H1 (cell line): ENCODE measurements around the gene TMEM135. TPM values are rescaled to one million over a fixed set of nuclear protein-coding genes. Genes with fewer than 3 reads are reported as not detected.

Source experiments
- CTCF ChIA-PET: fragments of 300-600 bp; sonication (Branson Sonifier 250); formaldehyde crosslinking; loops from one replicate; lab custom pipeline; 2021; ENCODE audit not compliant: partially characterized antibody; lab: Charles Lee
- POLR2A ChIA-PET: fragments of 300-600 bp; sonication (Branson Sonifier 250); formaldehyde crosslinking; loops from one replicate; lab custom pipeline; 2021; ENCODE audit warnings: inconsistent platforms; ENCODE audit not compliant: partially characterized antibody; lab: Charles Lee
- DNase-seq, 2 experiments: peaks; one replicate each; pipeline versions ENCODE4 v3.0.0 to v3.0.0-alpha.2; 2010 to 2022; ENCODE audit warnings: low spot score in 2 of 2, low read depth in 1 of 2, mixed read lengths in 1 of 2
- FAIRE-seq: peaks from 2 replicates; lab custom pipeline; 2011; peaks lifted over from hg19 to GRCh38; lab: Jason Lieb, UNC
- H2AFZ ChIP-seq: 2 replicates; pipeline ENCODE4 v1.8.1; 2012; ENCODE audit warnings: low read length, inconsistent platforms
- H2AK5ac ChIP-seq: 2 replicates; pipeline ENCODE4 v1.6.1; 2013; ENCODE audit warnings: low read depth, low read length
- H2BK120ac ChIP-seq: replicated peaks from 2 replicates; pipeline ENCODE3; 2013; ENCODE audit warnings: low read depth, low read length, inconsistent platforms
- H2BK12ac ChIP-seq: 2 replicates; pipeline ENCODE4 v1.6.1; 2013; ENCODE audit warnings: low read depth, low read length
- H2BK15ac ChIP-seq: 2 replicates; pipeline ENCODE4 v1.6.1; 2013; ENCODE audit warnings: low read length
- H2BK20ac ChIP-seq: 2 replicates; pipeline ENCODE4 v1.6.1; 2013; ENCODE audit warnings: low read length
- H2BK5ac ChIP-seq: 2 replicates; pipeline ENCODE4 v1.6.1; 2013; ENCODE audit warnings: low read depth, low read length
- H3K14ac ChIP-seq: 2 replicates; pipeline ENCODE4 v1.6.1; 2013; ENCODE audit warnings: inconsistent platforms; ENCODE audit not compliant: insufficient read length
- H3K18ac ChIP-seq: 2 replicates; pipeline ENCODE4 v1.6.1; 2013; ENCODE audit warnings: low read length; ENCODE audit errors: extremely low read depth
- H3K23ac ChIP-seq: 2 replicates; pipeline ENCODE4 v1.6.1; 2013; ENCODE audit warnings: inconsistent platforms; ENCODE audit not compliant: insufficient read length
- H3K23me2 ChIP-seq: 2 replicates; pipeline ENCODE4 v1.6.1; 2013; ENCODE audit warnings: low read depth, low read length
- H3K27ac ChIP-seq: 2 replicates; pipeline ENCODE4 v1.6.1; 2011; ENCODE audit warnings: low read depth, low read length, inconsistent platforms
- H3K27me3 ChIP-seq, 4 experiments: replicated peaks in 1 of 4; 1 replicate in 1 of 4; 2 replicates in 3 of 4; pipeline versions ENCODE4 v1.6.1 to v1.8.1; 2011 to 2013; ENCODE audit warnings: low read length in 3 of 4, mild to moderate bottlenecking in 3 of 4, inconsistent platforms in 2 of 4, mixed read lengths in 2 of 4, moderate library complexity in 1 of 4; ENCODE audit not compliant: control insufficient read depth in 3 of 4, insufficient read depth in 3 of 4; ENCODE audit errors: extremely low read depth in 1 of 4
- H3K36me3 ChIP-seq, 4 experiments: 2 replicates each; pipeline versions ENCODE4 v1.6.1 to v1.8.1; 2011 to 2013; ENCODE audit warnings: mild to moderate bottlenecking in 4 of 4, low read length in 3 of 4, moderate library complexity in 2 of 4, control low read depth in 1 of 4, inconsistent platforms in 1 of 4; ENCODE audit not compliant: insufficient read depth in 4 of 4, control insufficient read depth in 2 of 4
- H3K4ac ChIP-seq: replicated peaks from 2 replicates; pipeline ENCODE3; 2013; ENCODE audit warnings: low read length, low read depth, mixed read lengths, inconsistent platforms; ENCODE audit not compliant: insufficient read length
- H3K4me1 ChIP-seq, 4 experiments: replicated peaks in 1 of 4; 1 replicate in 1 of 4; 2 replicates in 3 of 4; pipeline versions ENCODE4 v1.6.1 to v1.8.1; 2011 to 2013; ENCODE audit warnings: low read length in 3 of 4, inconsistent platforms in 2 of 4, mixed read lengths in 1 of 4; ENCODE audit not compliant: insufficient read depth in 4 of 4, control insufficient read depth in 3 of 4
- H3K4me2 ChIP-seq, 2 experiments: 2 replicates each; pipeline versions ENCODE4 v1.6.1 to v1.8.1; 2011 to 2013; ENCODE audit warnings: low read depth in 2 of 2, low read length in 2 of 2, control low read depth in 1 of 2, inconsistent platforms in 1 of 2, mild to moderate bottlenecking in 1 of 2; ENCODE audit not compliant: insufficient read depth in 1 of 2
- H3K4me3 ChIP-seq, 4 experiments: fragments of 200-600, 300-600 bp in 1 of 4; sonication (generic), shearing (Covaris generic), sonication (Bioruptor Twin) in 1 of 4; 2 replicates each; pipeline versions ENCODE4 v1.5.1 to v1.8.1; 2011 to 2016; ENCODE audit warnings: low read length in 4 of 4, low read depth in 3 of 4, control low read depth in 2 of 4, inconsistent platforms in 2 of 4, mild to moderate bottlenecking in 2 of 4, mixed read lengths in 1 of 4, moderate library complexity in 1 of 4; ENCODE audit not compliant: insufficient read depth in 2 of 4; ENCODE audit errors: extremely low read depth in 1 of 4
- H3K56ac ChIP-seq: replicated peaks from 2 replicates; pipeline ENCODE3; 2013; ENCODE audit warnings: low read depth, mild to moderate bottlenecking, mixed read lengths, low read length, inconsistent platforms; ENCODE audit not compliant: insufficient read length
- H3K79me1 ChIP-seq: 2 replicates; pipeline ENCODE4 v1.6.1; 2013; ENCODE audit warnings: low read depth, low read length, control low read depth
- H3K79me2 ChIP-seq, 2 experiments: 2 replicates each; pipeline versions ENCODE4 v1.6.1 to v1.8.1; 2012 to 2013; ENCODE audit warnings: low read length in 2 of 2, mild to moderate bottlenecking in 2 of 2, inconsistent platforms in 1 of 2; ENCODE audit not compliant: insufficient read depth in 2 of 2, control insufficient read depth in 1 of 2
- H3K9ac ChIP-seq, 4 experiments: replicated peaks in 1 of 4; 1 replicate in 1 of 4; 2 replicates in 3 of 4; pipeline versions ENCODE4 v1.6.1 to v1.8.1; 2011 to 2013; ENCODE audit warnings: low read depth in 3 of 4, low read length in 3 of 4, control low read depth in 2 of 4, mild to moderate bottlenecking in 2 of 4, moderate library complexity in 2 of 4, inconsistent platforms in 1 of 4; ENCODE audit errors: extremely low read depth in 1 of 4
- H3K9me3 ChIP-seq, 2 experiments: 2 replicates each; pipeline versions ENCODE4 v1.6.1 to v1.8.1; 2012 to 2013; ENCODE audit warnings: mild to moderate bottlenecking in 2 of 2, moderate library complexity in 2 of 2, control low read depth in 1 of 2, inconsistent platforms in 1 of 2, low read depth in 1 of 2, low read length in 1 of 2, mixed read lengths in 1 of 2; ENCODE audit not compliant: insufficient read depth in 2 of 2
- H4K20me1 ChIP-seq, 2 experiments: replicated peaks in 1 of 2; 2 replicates each; pipeline versions ENCODE3 to v1.8.1; 2011 to 2013; ENCODE audit warnings: inconsistent platforms in 2 of 2, low read length in 2 of 2, mild to moderate bottlenecking in 1 of 2; ENCODE audit not compliant: insufficient read depth in 2 of 2, control insufficient read depth in 1 of 2
- H4K5ac ChIP-seq: 2 replicates; pipeline ENCODE4 v1.6.1; 2013; ENCODE audit warnings: low read length, low read depth, mixed read lengths, inconsistent platforms; ENCODE audit not compliant: insufficient read length
- H4K8ac ChIP-seq: 2 replicates; pipeline ENCODE4 v1.8.0; 2013; ENCODE audit warnings: mild to moderate bottlenecking, moderate library complexity, low read length, inconsistent platforms; ENCODE audit not compliant: insufficient read depth; ENCODE audit errors: extremely low read depth
- H4K91ac ChIP-seq: replicated peaks from 2 replicates; pipeline ENCODE3; 2013; ENCODE audit warnings: low read length, mixed read lengths, inconsistent platforms; ENCODE audit not compliant: insufficient read length
- BACH1 ChIP-seq: IDR thresholded peaks from 2 replicates; pipeline ENCODE4 v1.6.1; 2012; ENCODE audit warnings: low read length, improper control_type of control experiment
- GABPA ChIP-seq: IDR thresholded peaks from 2 replicates; pipeline ENCODE4 v1.6.1; 2011; ENCODE audit warnings: mild to moderate bottlenecking, low read length, moderate library complexity, borderline replicate concordance; ENCODE audit not compliant: insufficient read depth
- NANOG ChIP-seq: IDR thresholded peaks from 2 replicates; pipeline ENCODE4 v1.6.1; 2011; ENCODE audit warnings: low read length, low read depth, mild to moderate bottlenecking, inconsistent platforms; ENCODE audit not compliant: insufficient read depth, poor library complexity, severe bottlenecking
- PHF8 ChIP-seq: fragments of 200-600 bp; sonication (generic); conservative IDR thresholded peaks from 2 replicates; pipeline ENCODE4 v1.7.1; 2012; ENCODE audit warnings: low read depth, mild to moderate bottlenecking, inconsistent platforms, low read length, moderate library complexity
- POLR2A ChIP-seq, 2 experiments: IDR thresholded peaks; 1 replicate in 1 of 2; 2 replicates in 1 of 2; pipeline ENCODE4 v1.6.1; 2011; ENCODE audit warnings: low read depth in 2 of 2, low read length in 2 of 2, mild to moderate bottlenecking in 2 of 2; ENCODE audit errors: control extremely low read depth in 1 of 2
- POU5F1 ChIP-seq: IDR thresholded peaks from 2 replicates; pipeline ENCODE4 v1.6.1; 2011; ENCODE audit warnings: low read depth, mild to moderate bottlenecking, low read length, moderate library complexity
- RNF2 ChIP-seq: fragments of 200-900, 300-1000 bp; sonication (generic); IDR thresholded peaks from 2 replicates; pipeline ENCODE4 v1.7.1; 2016; ENCODE audit warnings: borderline replicate concordance, low read depth, mild to moderate bottlenecking, antibody characterized with exemption, low read length; ENCODE audit not compliant: poor library complexity, severe bottlenecking; ENCODE audit errors: missing control alignments
- RXRA ChIP-seq: IDR thresholded peaks from 2 replicates; pipeline ENCODE4 v1.6.1; 2011; ENCODE audit warnings: low read depth, mild to moderate bottlenecking, low read length, moderate library complexity; ENCODE audit not compliant: insufficient read depth
- SIX5 ChIP-seq: IDR thresholded peaks from 2 replicates; pipeline ENCODE4 v1.6.1; 2011; ENCODE audit warnings: mild to moderate bottlenecking, low read depth, low read length
- SP1 ChIP-seq: IDR thresholded peaks from 2 replicates; pipeline ENCODE4 v1.6.1; 2011; ENCODE audit warnings: low read depth, low read length
- TAF1 ChIP-seq: IDR thresholded peaks from 2 replicates; pipeline ENCODE4 v1.6.1; 2011; ENCODE audit warnings: mild to moderate bottlenecking, low read depth, low read length
- USF2 ChIP-seq: IDR thresholded peaks from 2 replicates; pipeline ENCODE4 v1.6.1; 2011; ENCODE audit warnings: low read length, improper control_type of control experiment
- ZNF274 ChIP-seq: IDR thresholded peaks from 2 replicates; pipeline ENCODE4 v1.7.0; 2012; ENCODE audit warnings: low read length, borderline replicate concordance; ENCODE audit errors: extremely low read depth
- WGBS, 2 experiments: shearing (Covaris generic) in 1 of 2; methylation state at CpG; one replicate each; pipeline versions ENCODE4 v1.1.6 to v1.1.7; 2013 to 2015; ENCODE audit warnings: low lambda C conversion rate in 2 of 2, mixed read lengths in 2 of 2, inconsistent platforms in 1 of 2, low coverage in 1 of 2, missing lambda C conversion rate in 1 of 2; ENCODE audit not compliant: insufficient replicate concordance in 2 of 2, insufficient coverage in 1 of 2, insufficient read length in 1 of 2; ENCODE audit errors: extremely low coverage in 1 of 2, missing lambda C conversion rate in 1 of 2; 5-methylcytosine and 5-hydroxymethylcytosine counted together
- polyA plus RNA-seq, 7 experiments: library from polyadenylated mRNA; depleted of rRNA in 3 of 7; stranded (reverse) in 5 of 7; unstranded in 2 of 7; fragments of >200 nt in 5 of 7; fragments of 200-250 nt in 2 of 7; gene quantifications; 1 replicate in 5 of 7; 2 replicates in 1 of 7; 4 replicates in 1 of 7; pipeline versions ENCODE4 v1.2.1 to v1.2.3, GENCODE V29; 2011 to 2013; ENCODE audit warnings: missing spikeins in 2 of 7, mixed read lengths in 2 of 7
- total RNA-seq: library from RNA; stranded (reverse); fragmentation: NEBNext Ultra II Directional; extraction: Animal tissue kit (Norgen Biotek cat#: 25700); gene quantifications from 2 replicates; pipeline ENCODE4 v1.2.1, GENCODE V29; 2021

The TMEM135 gene
- total and polyA plus RNA-seq, 2 of the 8 experiments (the other 6 are each of a cell fraction or from before 2014, with no cell fraction given): 9.3 to 31.3 TPM

GRCh38 chr11:87076260-87076783 is 38.6 kb downstream of the TMEM135 start:
- H3K79me2 ChIP-seq: no peaks in the 10 kb centered on the region
- no peaks in the 10 kb centered on the region for H3K79me1 ChIP-seq
- H2BK120ac ChIP-seq: no peak overlapping the region
- H3K4me3 ChIP-seq: no peak overlapping the region
- no peak overlapping the region for H3K14ac ChIP-seq
- no peak overlapping the region for H2AFZ ChIP-seq
- no peak overlapping the region for H3K4ac ChIP-seq
- H3K9ac ChIP-seq: no peak overlapping the region
- no peak for FAIRE-seq
- DNase-seq: no peak
- no peak overlapping the region for H4K8ac ChIP-seq
- H3K36me3 ChIP-seq: peaks cover 0 to 4% (median under 1%) of the 10 kb centered on the region in 4 experiments; a peak in 1 of 8 replicates
- 65% methylated on average over 3 of the region's 3 CpGs; no CpG with 5 or more reads in 1 of the 2 experiments for WGBS, 2 experiments
- no peak overlapping the region for H2BK20ac ChIP-seq
- H3K23ac ChIP-seq: no peak overlapping the region
- no peak overlapping the region for H2BK12ac ChIP-seq
- no peaks in the 10 kb centered on the region for H3K23me2 ChIP-seq
- ChIA-PET CTCF (interaction anchor here (1.6 to 2.9 kb wide), 2 partner anchors 9 to 12 kb away, joined by 3 to 9 read pairs; no protein-coding TSS in a partner anchor), POLR2A (no interaction called here)
- H3K27me3 ChIP-seq: peaks cover 0 to 5% (median 0%) of the 10 kb centered on the region in 4 experiments; a peak in 2 of 7 replicates
- H4K20me1 ChIP-seq: no peaks in the 10 kb centered on the region
- H3K4me2 ChIP-seq: no peak overlapping the region
- no peak overlapping the region for H3K27ac ChIP-seq
- no peaks in the 10 kb centered on the region; a peak in 1 of 7 replicates for H3K4me1 ChIP-seq
- H4K91ac ChIP-seq: no peak overlapping the region
- H2BK15ac ChIP-seq: no peak overlapping the region
- H4K5ac ChIP-seq: no peak overlapping the region
- H2AK5ac ChIP-seq: no peak overlapping the region
- TF ChIP-seq SP1 (no peak), BACH1 (no peak), TAF1 (no peak), RXRA (no peak), SIX5 (no peak), POLR2A (IDR thresholded peaks at IDR 0.05; ENCODE audit: control extremely low read depth in 1 of 2, low read depth in 2 of 2, low read length in 2 of 2) (no peak), GABPA (no peak), NANOG (no peak), USF2 (no peak), ZNF274 (no peak), RNF2 (no peak), POU5F1 (no peak), PHF8 (no peak)
- TF ChIP-seq, all 59 proteins: peak for 0
- H2BK5ac ChIP-seq: no peak overlapping the region
- no peak overlapping the region for H3K56ac ChIP-seq
- H3K9me3 ChIP-seq: no peaks in the 10 kb centered on the region
- no peak overlapping the region for H3K18ac ChIP-seq
